ENCODE measurements around the gene CSAD.

- TF ChIP-seq, protein P1, sequence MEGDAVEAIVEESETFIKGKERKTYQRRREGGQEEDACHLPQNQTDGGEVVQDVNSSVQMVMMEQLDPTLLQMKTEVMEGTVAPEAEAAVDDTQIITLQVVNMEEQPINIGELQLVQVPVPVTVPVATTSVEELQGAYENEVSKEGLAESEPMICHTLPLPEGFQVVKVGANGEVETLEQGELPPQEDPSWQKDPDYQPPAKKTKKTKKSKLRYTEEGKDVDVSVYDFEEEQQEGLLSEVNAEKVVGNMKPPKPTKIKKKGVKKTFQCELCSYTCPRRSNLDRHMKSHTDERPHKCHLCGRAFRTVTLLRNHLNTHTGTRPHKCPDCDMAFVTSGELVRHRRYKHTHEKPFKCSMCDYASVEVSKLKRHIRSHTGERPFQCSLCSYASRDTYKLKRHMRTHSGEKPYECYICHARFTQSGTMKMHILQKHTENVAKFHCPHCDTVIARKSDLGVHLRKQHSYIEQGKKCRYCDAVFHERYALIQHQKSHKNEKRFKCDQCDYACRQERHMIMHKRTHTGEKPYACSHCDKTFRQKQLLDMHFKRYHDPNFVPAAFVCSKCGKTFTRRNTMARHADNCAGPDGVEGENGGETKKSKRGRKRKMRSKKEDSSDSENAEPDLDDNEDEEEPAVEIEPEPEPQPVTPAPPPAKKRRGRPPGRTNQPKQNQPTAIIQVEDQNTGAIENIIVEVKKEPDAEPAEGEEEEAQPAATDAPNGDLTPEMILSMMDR (IDR thresholded peaks at IDR 0.05): no peak
- no peak for TF ChIP-seq ZFX (IDR thresholded peaks at IDR 0.05; ENCODE audit: borderline replicate concordance)
These were observed 19.4 kb downstream of the CSAD start for GRCh38 chr12:53161119-53161911.

Data from 22Rv1 (cell line).